Jurkat, Clone E6-1 (cell line): ENCODE measurements around the gene DIAPH2.
"Not testable (repeated sequence)": the region's sequence is repeated elsewhere in the genome, so short reads cannot be mapped to it uniquely, and the experiment has no call there.

ENCODE experiments used
- DNase-seq: peaks from one replicate; pipeline ENCODE4 v3.0.0-alpha.2; 2011; ENCODE audit warnings: low read depth, low spot score
- H3K4me3 ChIP-seq: 2 replicates; pipeline ENCODE4 v1.5.1; 2011; ENCODE audit warnings: mild to moderate bottlenecking, low read length, control low read depth, moderate library complexity

DIAPH2 gene

DNA sequence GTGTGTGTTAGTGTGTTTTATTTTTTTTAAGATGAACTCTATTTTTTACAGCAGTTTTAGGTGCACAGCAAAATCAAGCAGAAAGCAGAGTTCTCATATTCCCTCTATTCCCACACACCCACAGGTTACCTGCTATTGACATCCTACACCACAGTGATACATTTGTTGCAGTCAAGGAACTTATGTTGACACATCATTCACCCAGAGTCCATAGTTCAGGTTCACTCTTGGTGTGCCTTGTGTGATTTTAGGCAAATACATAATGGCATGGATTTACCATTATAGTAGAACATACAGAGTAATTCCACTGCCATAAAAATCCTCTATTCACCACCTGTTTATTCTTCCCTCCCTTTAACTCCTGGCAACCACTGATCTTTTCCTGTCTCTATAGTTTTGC, 28.7 kb downstream of the DIAPH2 start:
- DNase-seq = no peak

DNA sequence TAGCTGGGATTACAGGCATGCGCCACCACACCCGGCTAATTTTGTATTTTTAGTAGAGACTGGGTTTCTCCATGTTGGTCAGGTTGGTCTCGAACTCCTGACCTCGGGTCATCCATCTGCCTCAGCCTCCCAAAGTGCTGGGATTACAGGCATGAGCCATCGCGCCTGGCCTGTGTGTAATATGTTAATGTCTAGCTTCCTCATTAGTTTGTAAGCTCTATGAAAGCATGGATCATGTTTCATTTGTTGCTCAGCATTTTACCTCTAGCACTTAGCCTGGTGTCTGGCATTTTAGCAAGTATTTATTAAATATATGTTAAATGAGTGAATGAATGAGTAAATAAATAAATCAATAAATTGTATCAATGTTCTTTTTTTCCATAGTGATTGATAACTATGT, 29.8 kb downstream of the DIAPH2 start:
- not testable (repeated sequence) for H3K4me3 ChIP-seq, DNase-seq

More for the DNA sequence above, 28.7 kb downstream of the DIAPH2 start:
- H3K4me3 ChIP-seq = no peak overlapping the region

DNA sequence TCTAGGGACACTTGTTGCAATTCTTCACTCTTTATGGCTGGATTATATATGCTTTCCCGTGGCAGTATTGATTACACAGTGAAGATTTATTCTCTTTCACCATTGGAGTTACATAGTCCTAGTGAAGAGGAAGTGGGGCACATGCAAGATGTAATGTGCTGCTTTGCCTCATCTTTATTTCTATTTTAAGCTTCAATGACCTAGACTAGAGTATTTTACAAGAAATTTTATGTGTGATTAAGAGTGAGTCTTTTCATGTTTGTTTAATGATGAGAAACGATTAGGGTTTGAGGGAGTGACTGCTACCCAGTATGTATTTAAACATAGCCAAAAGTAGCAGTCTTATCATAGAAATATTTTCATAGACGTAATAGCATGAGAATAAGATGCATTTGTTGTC, 30.8 kb downstream of the DIAPH2 start:
- no peak for DNase-seq
- no peak overlapping the region for H3K4me3 ChIP-seq

DNA sequence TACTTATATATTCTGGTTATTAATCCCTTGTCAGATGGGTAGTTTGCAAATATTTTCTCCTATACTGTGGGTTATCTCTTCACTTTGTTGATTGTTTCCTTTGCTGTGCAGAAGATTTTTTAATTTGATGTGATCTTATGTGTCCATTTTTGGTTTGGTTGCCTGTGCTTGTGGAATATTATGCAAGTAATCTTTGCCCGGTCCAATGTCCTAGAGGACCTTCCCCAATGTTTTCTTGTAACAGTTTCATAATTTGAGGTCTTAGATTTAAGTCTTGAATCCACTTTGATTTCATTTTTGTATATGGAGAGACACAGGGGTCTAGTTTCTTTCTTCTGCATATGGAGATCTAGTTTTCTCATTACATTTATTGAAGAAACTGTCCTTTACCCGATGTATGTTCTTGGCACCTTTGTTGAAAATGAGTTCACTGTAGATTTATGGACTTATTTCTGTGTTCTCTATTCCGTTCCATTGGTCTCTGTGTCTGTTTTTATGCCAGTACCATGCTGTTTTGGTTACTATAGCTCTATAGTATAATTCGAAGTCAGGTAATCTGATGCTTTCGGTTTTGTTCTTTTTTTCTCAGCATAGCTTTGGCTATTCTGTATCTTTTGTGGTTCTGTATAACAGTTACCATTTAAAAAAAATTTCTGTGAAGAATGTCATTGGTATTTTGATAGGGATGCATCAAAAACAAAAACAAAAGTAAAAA, 34.7 kb downstream of the DIAPH2 start:
- DNase-seq = no peak
- H3K4me3 ChIP-seq = no peak overlapping the region

DNA sequence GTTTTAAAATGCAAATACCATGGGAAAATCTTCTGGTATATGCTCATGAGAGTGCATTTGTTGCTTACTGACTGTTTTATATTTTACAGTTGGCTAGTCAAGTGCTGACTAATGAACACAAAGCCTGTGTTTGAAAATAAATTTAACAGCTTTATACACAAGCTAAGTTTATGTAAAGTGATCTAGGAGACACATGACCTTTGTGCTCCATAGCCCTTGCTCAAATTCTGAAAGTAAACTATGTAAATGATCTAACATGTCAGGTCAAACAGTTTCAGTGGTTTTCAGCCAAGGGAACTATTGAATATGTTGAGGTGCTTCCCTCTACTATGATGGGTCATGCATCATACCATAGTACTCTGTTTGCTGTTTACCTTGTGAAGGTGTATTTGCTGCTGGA, 36.7 kb downstream of the DIAPH2 start:
- no peak for DNase-seq
- H3K4me3 ChIP-seq = no peak overlapping the region

DNA sequence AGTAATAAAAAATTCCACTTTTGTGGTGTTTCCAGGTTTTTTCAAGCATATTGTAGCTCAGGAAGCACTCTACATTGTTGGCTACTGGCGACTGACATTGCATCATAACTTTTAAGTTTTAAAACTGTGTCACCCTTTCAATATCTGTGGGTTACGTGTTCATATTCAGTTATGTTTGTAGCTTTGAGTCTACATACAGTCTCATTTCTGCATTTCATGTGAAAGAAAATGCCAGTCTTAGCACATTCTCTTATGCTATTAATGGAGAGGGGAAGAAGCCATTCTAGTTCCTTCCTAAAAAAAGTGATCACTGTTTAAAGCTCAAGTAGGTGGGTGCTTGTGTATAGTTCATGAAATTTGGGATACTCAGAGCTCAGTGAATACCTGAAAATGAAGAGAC, 38.1 kb downstream of the DIAPH2 start:
- no peak for DNase-seq
- H3K4me3 ChIP-seq = no peak overlapping the region

DNA sequence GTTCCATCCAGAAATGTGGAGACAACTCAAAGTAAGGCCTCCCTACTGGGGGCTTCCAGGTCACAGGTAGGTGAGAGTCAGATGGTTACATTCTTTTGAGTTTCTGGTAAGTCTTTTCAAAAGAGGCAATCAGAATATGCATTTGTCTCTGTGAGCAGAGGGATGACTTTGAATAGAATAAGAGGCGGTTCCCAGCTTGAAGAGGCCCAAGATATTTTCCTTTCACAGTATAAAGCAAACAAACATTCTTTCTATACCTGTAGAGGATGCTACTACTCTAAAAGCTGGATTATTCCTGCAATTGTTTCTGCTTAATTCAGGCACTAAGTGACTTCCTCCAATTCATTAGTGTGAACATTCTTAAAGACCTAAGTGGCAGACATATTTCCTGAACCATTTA, 44.4 kb downstream of the DIAPH2 start:
- H3K4me3 ChIP-seq = no peak overlapping the region
- no peak for DNase-seq

DNA sequence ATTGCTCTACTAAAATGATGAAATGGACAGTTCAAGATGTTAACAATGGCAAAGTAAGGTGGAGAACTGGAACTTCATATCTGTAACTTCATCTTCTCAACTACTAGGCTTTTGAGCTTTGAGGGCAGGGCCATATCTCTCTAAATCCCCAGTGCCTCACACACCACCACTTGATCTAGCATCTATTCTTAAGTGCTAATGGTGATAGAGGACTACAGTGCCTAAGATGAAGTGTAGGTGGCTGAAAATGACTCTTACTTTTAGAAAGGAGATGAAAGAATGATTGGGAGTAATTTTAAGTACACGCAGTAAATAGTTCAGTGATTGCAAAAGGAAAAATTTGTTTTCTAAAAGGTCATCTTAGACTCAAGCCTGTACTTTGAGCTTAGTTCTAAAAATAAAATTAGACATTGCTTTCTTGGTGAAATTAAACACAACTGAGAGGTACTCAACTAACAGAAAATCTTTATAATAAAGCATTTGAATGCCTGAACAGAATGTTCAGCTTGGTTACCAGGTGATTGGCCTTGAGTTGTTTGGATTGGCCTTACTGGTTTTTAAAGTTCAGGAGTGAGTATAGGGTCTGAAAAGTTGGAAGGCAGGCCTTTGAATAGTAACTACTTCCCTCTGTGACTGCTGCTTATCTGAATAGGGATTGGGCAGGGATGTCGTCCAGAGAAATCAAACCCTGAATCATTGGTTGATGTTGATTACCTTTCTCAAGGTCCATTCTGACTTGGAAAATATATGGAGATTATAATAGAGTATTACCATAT, 45.4 kb downstream of the DIAPH2 start:
- no peak overlapping the region for H3K4me3 ChIP-seq
- DNase-seq = no peak

DNA sequence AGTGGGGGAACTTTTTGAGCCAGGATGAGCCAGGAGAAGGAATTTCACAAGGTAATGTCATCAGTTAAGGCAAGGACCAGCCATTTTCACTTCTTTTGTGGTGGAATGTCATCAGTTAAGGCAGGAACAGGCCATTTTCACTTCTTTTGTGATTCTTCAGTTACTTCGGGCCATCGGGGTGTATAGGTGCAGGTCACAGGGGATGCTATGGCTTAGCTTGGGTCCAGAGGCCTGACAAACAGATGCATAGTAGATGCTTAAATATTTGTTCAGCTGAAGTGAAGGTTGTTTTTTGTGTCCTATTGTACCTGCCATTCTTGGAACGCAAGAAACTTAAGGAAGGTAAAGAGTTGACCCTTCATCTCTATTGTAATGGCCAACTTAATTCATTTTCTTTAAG, 46.4 kb downstream of the DIAPH2 start:
- DNase-seq, H3K4me3 ChIP-seq: not testable (repeated sequence)

DNA sequence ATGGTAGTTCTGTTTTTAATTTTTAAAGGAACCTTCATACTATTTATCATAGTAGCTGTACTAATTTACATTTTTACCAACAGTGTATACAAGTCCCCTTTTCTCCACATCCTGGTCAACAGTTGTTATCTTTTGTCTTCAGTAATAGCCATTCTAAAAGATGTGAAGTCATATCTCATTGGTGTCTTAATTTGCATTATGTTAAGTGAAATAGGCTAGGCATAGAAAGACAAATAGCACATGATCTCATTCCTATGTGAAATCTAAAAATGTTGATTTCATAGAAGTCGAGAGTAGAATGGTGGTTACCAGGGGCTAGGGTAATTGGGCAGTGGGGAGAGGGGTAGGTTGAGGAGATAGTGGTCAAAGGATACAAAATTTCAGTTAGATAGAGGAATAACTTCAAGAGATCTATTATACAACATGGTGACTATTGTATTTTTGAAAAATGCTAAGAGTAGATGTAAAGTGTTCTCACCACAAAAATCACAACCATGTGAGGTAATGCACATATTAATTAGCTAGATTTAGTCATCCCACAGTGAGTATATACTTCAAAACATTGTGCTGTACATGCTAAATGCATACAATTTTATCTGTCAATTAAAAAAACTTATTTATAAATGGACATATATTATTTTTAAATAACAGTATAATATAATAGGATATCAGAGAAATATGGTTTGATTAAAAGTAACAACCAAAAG, 58.9 kb downstream of the DIAPH2 start:
- DNase-seq = no peak
- no peak overlapping the region for H3K4me3 ChIP-seq

DNA sequence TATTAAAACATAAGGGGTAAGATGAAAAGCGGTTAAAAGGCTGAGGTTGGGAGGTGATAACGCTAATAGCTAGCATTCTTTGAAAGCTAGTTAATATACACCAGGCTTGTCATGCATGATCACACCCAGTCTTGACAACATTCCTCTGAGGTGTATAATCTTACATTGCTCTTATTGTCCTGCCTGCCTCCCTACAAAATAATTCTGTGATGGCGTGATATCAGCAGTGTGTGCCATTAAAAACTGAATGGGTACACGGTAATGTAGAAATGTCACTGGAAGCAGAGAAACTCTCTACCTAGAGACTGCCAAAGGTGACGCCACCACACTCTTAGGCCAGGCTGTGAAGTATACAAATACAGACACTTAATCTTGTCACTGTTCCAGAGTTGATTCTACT, 68.1 kb downstream of the DIAPH2 start:
- H3K4me3 ChIP-seq = no peak overlapping the region
- DNase-seq = no peak

DNA sequence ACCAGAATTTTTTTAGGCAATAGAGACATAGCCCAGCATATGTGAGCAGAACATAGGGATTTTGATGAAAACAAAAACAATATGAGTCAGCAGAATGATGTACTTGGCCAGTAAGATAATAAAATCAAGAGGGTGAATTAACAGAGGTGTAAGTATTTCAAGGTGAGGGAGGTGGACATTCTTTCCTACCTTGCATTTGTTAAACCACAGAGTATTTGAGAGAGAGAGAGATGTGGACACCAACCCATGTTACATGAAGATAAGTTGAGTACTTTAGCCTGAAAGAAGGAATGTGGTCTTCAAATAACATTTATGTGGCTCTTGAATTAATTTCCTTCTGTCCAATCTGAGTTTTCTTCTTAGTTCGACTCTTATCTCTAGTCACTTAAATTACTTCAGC, 68.6 kb downstream of the DIAPH2 start:
- no peak for DNase-seq

DNA sequence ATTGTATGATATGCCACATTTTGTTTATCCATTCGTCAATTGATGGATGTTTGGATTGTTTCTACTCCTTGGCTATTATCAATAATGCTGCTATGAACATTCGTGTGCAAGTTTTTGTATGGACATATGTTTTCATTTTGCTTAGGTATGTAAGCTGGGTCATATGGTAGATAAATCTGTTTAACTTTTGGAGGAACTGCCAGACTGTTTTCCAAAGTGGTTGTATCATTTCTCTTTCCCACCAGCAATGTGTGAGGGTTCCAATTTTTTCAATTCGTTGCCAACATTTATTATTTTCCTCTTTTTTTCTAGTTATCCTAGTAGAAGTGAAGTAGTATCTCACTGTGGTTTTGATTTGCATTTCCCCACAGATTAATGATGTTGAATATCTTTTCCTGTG, 71.8 kb downstream of the DIAPH2 start:
- no peak for DNase-seq
- no peak overlapping the region for H3K4me3 ChIP-seq

More for the DNA sequence above, 68.6 kb downstream of the DIAPH2 start:
- no peak overlapping the region for H3K4me3 ChIP-seq

DNA sequence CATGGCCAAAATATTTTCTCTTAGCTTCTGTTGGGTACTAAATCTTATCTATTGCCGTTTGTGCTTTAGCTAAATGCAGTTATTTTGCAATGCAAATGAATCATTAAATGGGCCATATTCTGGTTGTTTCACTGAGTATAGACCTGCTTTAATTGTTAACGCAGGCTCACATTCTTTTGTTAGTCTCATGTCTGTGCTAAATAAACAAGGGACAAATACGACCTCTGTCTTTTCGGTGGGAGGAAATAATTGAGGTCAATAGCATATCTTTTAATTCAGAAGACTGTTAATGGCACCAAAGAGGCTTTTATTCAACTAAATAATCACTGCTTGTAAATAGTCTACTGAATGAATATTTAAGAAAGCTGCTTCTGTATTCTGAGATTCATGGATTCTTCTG, 76.9 kb downstream of the DIAPH2 start:
- no peak overlapping the region for H3K4me3 ChIP-seq
- DNase-seq = no peak

DNA sequence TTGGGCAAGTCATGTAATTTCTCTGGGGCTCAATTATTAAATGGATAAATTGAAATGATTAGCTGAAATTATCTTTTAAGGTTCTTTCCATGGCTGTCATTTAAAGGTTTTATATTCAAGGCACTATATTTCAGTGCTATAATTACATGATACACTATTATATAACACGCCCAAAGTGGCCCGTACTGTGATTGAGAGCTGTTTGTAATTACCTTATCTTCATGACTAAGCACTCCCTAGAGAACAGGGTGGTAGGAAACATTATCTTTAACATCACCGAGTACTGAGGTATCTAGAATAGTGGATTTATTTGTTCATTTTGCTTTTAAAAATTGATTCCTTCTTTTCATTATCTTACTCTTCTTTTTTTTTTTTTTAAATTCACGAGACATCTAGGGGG, 79.0 kb downstream of the DIAPH2 start:
- H3K4me3 ChIP-seq = no peak overlapping the region
- DNase-seq = no peak

DNA sequence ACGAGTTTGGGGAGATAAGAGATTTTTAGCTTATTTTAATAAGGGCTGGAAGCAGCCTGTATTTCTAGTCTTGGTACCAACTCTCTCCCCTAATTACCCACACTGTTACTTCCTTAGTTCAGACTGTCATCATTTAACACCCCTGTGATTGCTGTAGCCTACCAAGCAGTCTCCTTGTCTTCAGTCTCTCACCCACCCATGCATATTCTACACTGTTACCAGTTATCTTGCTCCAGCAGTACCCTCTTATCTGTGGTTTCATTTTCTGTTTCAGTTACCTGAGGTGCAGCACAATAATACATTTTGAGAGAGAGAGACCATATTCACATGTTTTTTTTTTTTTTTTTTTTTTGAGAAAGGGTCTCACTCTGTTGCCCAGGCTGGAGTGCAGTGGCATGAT, 80.2 kb downstream of the DIAPH2 start:
- DNase-seq = no peak
- no peak overlapping the region for H3K4me3 ChIP-seq

DNA sequence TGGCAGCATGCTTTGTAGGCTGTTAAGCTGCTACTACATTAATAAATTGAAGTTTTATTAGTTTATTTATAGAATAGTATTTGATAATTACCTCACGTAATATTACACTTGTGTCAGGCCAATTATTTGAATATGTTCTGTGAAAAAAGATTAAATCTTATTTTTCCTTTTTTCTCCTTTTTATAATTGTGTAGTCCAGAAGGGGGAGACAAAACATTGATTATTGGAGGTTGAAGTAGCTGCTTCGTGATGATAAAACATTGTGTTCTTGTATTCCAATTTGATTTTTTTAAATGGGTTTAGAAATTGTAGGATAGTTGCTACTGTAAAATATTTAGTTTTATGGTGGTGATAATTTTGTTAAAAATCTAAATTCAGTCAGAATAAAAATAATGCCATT, 85.7 kb downstream of the DIAPH2 start:
- H3K4me3 ChIP-seq = no peak overlapping the region
- DNase-seq = no peak

DNA sequence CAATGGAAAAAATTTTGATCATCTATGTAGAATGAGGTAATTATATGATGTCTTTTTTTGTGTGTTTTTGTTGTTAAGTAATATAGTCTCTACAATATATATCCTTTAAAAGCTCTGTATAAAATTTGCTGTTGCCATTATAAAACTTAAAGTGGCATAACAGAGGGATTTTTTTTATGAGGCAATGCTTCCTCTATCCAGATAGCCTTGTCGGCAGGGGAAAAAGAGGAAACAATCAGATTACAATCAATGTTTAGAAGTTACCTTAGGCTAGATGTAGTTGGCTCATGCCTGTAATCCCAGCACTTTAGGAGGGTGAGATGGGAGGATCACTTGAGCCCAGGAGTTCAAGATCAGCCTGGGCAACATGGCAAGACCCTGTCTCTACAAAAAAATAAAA, 86.8 kb downstream of the DIAPH2 start:
- no peak for DNase-seq
- H3K4me3 ChIP-seq = no peak overlapping the region

DNA sequence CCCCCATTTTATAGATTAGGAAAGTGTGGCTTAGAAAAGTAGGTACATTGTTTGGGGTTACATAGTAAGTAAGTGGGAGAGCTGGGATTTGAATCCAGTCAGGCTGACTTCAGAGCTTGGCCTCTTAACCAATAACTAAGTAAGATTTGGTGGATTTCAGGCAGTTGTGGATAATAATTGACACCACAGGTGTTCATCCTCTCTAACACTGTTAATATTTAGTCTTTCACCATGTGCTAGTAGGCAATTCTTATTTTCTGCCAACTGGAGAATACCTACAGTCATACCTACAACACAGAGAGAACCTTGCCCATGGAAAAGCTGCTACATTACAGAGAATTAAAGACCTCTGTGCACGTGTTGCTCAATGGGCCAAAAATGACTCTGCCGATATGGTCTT, 89.5 kb downstream of the DIAPH2 start:
- no peak overlapping the region for H3K4me3 ChIP-seq
- DNase-seq = no peak

DNA sequence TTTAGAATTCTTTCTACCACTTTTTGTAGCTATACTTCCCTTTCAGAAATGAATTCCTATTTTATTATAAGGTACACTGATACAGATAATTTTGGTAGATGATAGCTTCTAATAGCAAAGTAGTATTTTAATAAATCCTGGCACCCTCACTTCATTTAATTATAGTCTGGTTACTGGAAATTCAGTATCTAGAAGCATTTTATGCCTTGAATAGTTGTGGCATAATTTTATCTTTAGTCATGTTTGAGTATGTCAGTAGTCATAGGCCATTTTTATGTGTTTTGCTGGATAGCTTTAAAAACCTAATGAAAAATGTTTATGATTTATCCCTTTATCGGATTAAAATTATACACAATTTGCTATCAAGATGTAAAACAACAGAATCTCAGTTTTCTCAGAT, 92.3 kb downstream of the DIAPH2 start:
- H3K4me3 ChIP-seq = no peak overlapping the region
- DNase-seq = no peak
